B cell (primary cell): Measurements from ENCODE around the gene SUGCT. TPM values are rescaled to one million over a fixed set of nuclear protein-coding genes. Genes with fewer than 3 reads are reported as not detected.

Experiments used
- ATAC-seq: fragments of 200-7000 bp; cut with Tn5 transposase; one replicate; pipeline ENCODE4 v1.10.0; 2021; ENCODE audit warnings: low read depth, mild to moderate bottlenecking, moderate number of reproducible peaks, moderate library complexity
- CTCF ChIA-PET: fragments of 350-600 bp; sonication (Branson Sonifier 250); formaldehyde crosslinking; loops from one replicate; lab custom pipeline; 2021; ENCODE audit warnings: antibody characterized with exemption, inconsistent platforms; lab: Charles Lee
- POLR2A ChIA-PET: fragments of 350-600 bp; sonication (Branson Sonifier 250); formaldehyde crosslinking; loops from one replicate; lab custom pipeline; 2021; ENCODE audit warnings: antibody characterized with exemption; lab: Charles Lee
- DNase-seq: peaks from one replicate; pipeline ENCODE4 v3.0.0; 2013
- H2AFZ ChIP-seq: 2 replicates; pipeline ENCODE4 v1.6.1; 2012; ENCODE audit warnings: mild to moderate bottlenecking, low read depth, low read length; ENCODE audit not compliant: insufficient read depth, poor library complexity, severe bottlenecking
- H3K27ac ChIP-seq, 2 donors: 1 replicate in 1 of 2; 2 replicates in 1 of 2; pipeline ENCODE4 v1.5.1; 2012 to 2013; ENCODE audit warnings: low read length in 2 of 2, mild to moderate bottlenecking in 2 of 2, moderate library complexity in 1 of 2
- H3K27me3 ChIP-seq, 4 experiments: fragments of 200-600 bp in 1 of 4; sonication (generic) in 1 of 4; replicated peaks in 1 of 4; 1 replicate in 2 of 4; 2 replicates in 2 of 4; pipeline versions ENCODE4 v1.6.1 to v1.7.0; 2013 to 2016; ENCODE audit warnings: low read length in 3 of 4, mild to moderate bottlenecking in 2 of 4, mixed read lengths in 1 of 4, moderate library complexity in 1 of 4; ENCODE audit not compliant: insufficient read depth in 4 of 4, control insufficient read depth in 3 of 4; ENCODE audit errors: control extremely low read depth in 1 of 4
- H3K36me3 ChIP-seq, 2 experiments: replicated peaks in 1 of 2; 1 replicate in 1 of 2; 2 replicates in 1 of 2; pipeline versions ENCODE4 v1.6.1 to v1.7.1; 2013; ENCODE audit warnings: low read length in 1 of 2; ENCODE audit not compliant: insufficient read depth in 2 of 2, control insufficient read depth in 1 of 2; ENCODE audit errors: control extremely low read depth in 1 of 2, extremely low read depth in 1 of 2
- H3K4me1 ChIP-seq, 2 donors: fragments of 200-600 bp in 1 of 2; sonication (generic) in 1 of 2; 1 replicate in 1 of 2; 2 replicates in 1 of 2; pipeline versions ENCODE4 v1.5.1 to v1.6.1; 2013 to 2017; ENCODE audit warnings: low read length in 2 of 2; ENCODE audit not compliant: control insufficient read depth in 2 of 2, insufficient read depth in 2 of 2
- H3K4me2 ChIP-seq: replicated peaks from 2 replicates; pipeline ENCODE3; 2012; ENCODE audit warnings: mild to moderate bottlenecking, low read depth, low read length; ENCODE audit not compliant: poor library complexity, severe bottlenecking
- H3K4me3 ChIP-seq, 5 experiments: fragments of 200-600 bp in 1 of 5; sonication (generic) in 1 of 5; 1 replicate in 3 of 5; 2 replicates in 2 of 5; pipeline versions ENCODE4 v1.5.1 to v1.7.0; 2011 to 2016; ENCODE audit warnings: low read length in 4 of 5, mild to moderate bottlenecking in 4 of 5, low read depth in 2 of 5, control low read depth in 1 of 5, moderate library complexity in 1 of 5; ENCODE audit not compliant: insufficient read depth in 1 of 5; ENCODE audit errors: control extremely low read depth in 1 of 5, extremely low read depth in 1 of 5
- H3K79me2 ChIP-seq: fragments of 200-600 bp; sonication (generic); one replicate; pipeline ENCODE4 v1.6.0; 2016; ENCODE audit warnings: low read length; ENCODE audit not compliant: control insufficient read depth, insufficient read depth
- H3K9ac ChIP-seq: fragments of 200-600 bp; sonication (generic); 2 replicates; pipeline ENCODE4 v1.6.1; 2017; ENCODE audit warnings: mild to moderate bottlenecking, low read length, moderate library complexity
- H3K9me3 ChIP-seq, 3 donors: one replicate each; pipeline versions ENCODE4 v1.6.1 to v1.7.1; 2013; ENCODE audit warnings: low read length in 2 of 3; ENCODE audit not compliant: control insufficient read depth in 2 of 3, insufficient read depth in 1 of 3; ENCODE audit errors: control extremely low read depth in 1 of 3
- H4K20me1 ChIP-seq: 2 replicates; pipeline ENCODE4 v1.6.0; 2012; ENCODE audit warnings: mild to moderate bottlenecking, low read length; ENCODE audit not compliant: insufficient read depth, control insufficient read depth, poor library complexity, severe bottlenecking
- H3K27ac Mint-ChIP-seq: one replicate; pipeline ENCODE4 v1.8.0; 2021; ENCODE audit warnings: mixed read lengths
- H3K27me3 Mint-ChIP-seq: one replicate; pipeline ENCODE4 v1.8.0; 2021; ENCODE audit warnings: mixed read lengths
- H3K4me1 Mint-ChIP-seq: one replicate; pipeline ENCODE4 v1.8.0; 2021; ENCODE audit warnings: mixed read lengths
- H3K4me3 Mint-ChIP-seq: one replicate; pipeline ENCODE4 v1.8.0; 2021; ENCODE audit warnings: mixed read lengths
- H3K9me3 Mint-ChIP-seq: one replicate; pipeline ENCODE4 v1.8.0; 2022; ENCODE audit warnings: mixed read lengths; ENCODE audit not compliant: insufficient read depth
- CTCF ChIP-seq: fragments of 200-600 bp; IDR thresholded peaks from one replicate; pipeline ENCODE4 v1.8.0; 2022; ENCODE audit warnings: antibody characterized with exemption, mild to moderate bottlenecking
- EZH2 ChIP-seq: IDR thresholded peaks from 2 replicates; pipeline ENCODE4 v1.6.1; 2012; ENCODE audit warnings: borderline replicate concordance, low read depth, mild to moderate bottlenecking, moderate library complexity, low read length; ENCODE audit not compliant: insufficient read depth, poor library complexity, severe bottlenecking
- WGBS: methylation state at CpG from one replicate; pipeline ENCODE4 v1.1.5; 2013; ENCODE audit warnings: missing lambda C conversion rate; ENCODE audit not compliant: insufficient coverage; 5-methylcytosine and 5-hydroxymethylcytosine counted together
- intact Hi-C: fragments of 100-400 bp; cut with micrococcal nuclease; formaldehyde crosslinking; loops from one replicate; pipeline ENCODE4 v1.10.0; 2022
- polyA plus RNA-seq: library from polyadenylated mRNA; depleted of rRNA; stranded (reverse); fragments of >200 nt; gene quantifications from 2 replicates; pipeline ENCODE4 v1.2.3, GENCODE V29; 2012
- total RNA-seq, 2 donors: library from RNA; stranded (reverse); fragments of 120-200 nt in 1 of 2; gene quantifications; 1 replicate in 1 of 2; 2 replicates in 1 of 2; pipeline versions ENCODE4 v1.2.3 to v1.2.4, GENCODE V29; 2013 to 2022

The SUGCT gene
- total and polyA plus RNA-seq, 2 donors (not counting 1 experiment from before 2014, with no cell fraction given): 0.19 to 0.86 TPM

GRCh38 chr7:40674316-40674715 is 539.5 kb downstream of the SUGCT start:
- WGBS: 80% methylated on average over 1 of the region's 3 CpGs
- H3K4me2 ChIP-seq: no peak overlapping the region
- DNase-seq (no peak), ATAC-seq (no peak)
- H3K9me3 ChIP-seq: no peaks in the 10 kb centered on the region
- H3K4me3 ChIP-seq: no peak overlapping the region
- H3K9me3 Mint-ChIP-seq: no peaks in the 10 kb centered on the region
- H3K79me2 ChIP-seq: no peaks in the 10 kb centered on the region
- no peaks in the 10 kb centered on the region for H3K4me1 Mint-ChIP-seq
- H3K9ac ChIP-seq: no peak overlapping the region
- no peaks in the 10 kb centered on the region for H3K36me3 ChIP-seq
- H3K27me3 ChIP-seq: no peaks in the 10 kb centered on the region
- intact Hi-C loops: no loop called here
- ChIA-PET CTCF (no interaction called here), POLR2A (no interaction called here)
- H3K27ac Mint-ChIP-seq: no peak overlapping the region
- no peak overlapping the region for H2AFZ ChIP-seq
- H3K27me3 Mint-ChIP-seq: peaks cover 5% of the 10 kb centered on the region
- TF ChIP-seq EZH2 (no peak), CTCF (no peak)
- H3K27ac ChIP-seq: no peak overlapping the region
- H3K4me1 ChIP-seq: no peaks in the 10 kb centered on the region
- no peak overlapping the region for H3K4me3 Mint-ChIP-seq
- H4K20me1 ChIP-seq: no peaks in the 10 kb centered on the region

GRCh38 chr7:40675741-40676140 is 540.9 kb downstream of the SUGCT start:
- no peaks in the 10 kb centered on the region for H3K4me1 Mint-ChIP-seq
- TF ChIP-seq CTCF (no peak), EZH2 (no peak)
- no peak overlapping the region for H3K4me3 Mint-ChIP-seq
- Histone ChIP-seq H3K9ac (no peak overlapping the region), H4K20me1 (no peaks in the 10 kb centered on the region), H3K9me3 (no peaks in the 10 kb centered on the region), H3K4me1 (no peaks in the 10 kb centered on the region), H3K4me3 (no peak overlapping the region), H2AFZ (no peak overlapping the region), H3K4me2 (no peak overlapping the region), H3K36me3 (no peaks in the 10 kb centered on the region), H3K27me3 (no peaks in the 10 kb centered on the region), H3K79me2 (no peaks in the 10 kb centered on the region), H3K27ac (no peak overlapping the region)
- no peak overlapping the region for H3K27ac Mint-ChIP-seq
- WGBS: 71% methylated on average over 1 of the region's 3 CpGs
- intact Hi-C loops: no loop called here
- no peak for DNase-seq
- no peak for ATAC-seq
- no peaks in the 10 kb centered on the region for H3K9me3 Mint-ChIP-seq
- H3K27me3 Mint-ChIP-seq: peaks cover 5% of the 10 kb centered on the region
- CTCF ChIA-PET: no interaction called here
- POLR2A ChIA-PET: no interaction called here
